ENCODE data around the gene ACY1. TPM values are rescaled to one million over a fixed set of nuclear protein-coding genes. Genes with fewer than 3 reads are reported as not detected.
A peak's percentile ranks its signal among the peaks of the same experiment; 100 is the strongest.

ACY1 gene
- total RNA-seq: 21.1 to 24.5 TPM (median 21.7 TPM) in 3 replicates
- long read RNA-seq, transcript ACY1-215 (15 exons, 1,684 nt): major isoform, 16 of 23 reads
- long read RNA-seq, partial matches to known transcripts: 1 of 23 reads
- long read RNA-seq, other reads (novel, unspliced or antisense): 4 of 23 reads

GRCh38 chr3:51982838-51983577 lies at the start of gene ACY1:
Gene ACY1, plus strand, starts transcription at chr3:51983535. Its CDS starts 530 bp downstream, at chr3:51984065.
- Mint-ChIP-seq H3K27ac (ENCODE audit: unreplicated experiment) (peak within 1 kb of the TSS; percentile 96), H3K27me3 (ENCODE audit: low read depth) (no peaks in the 10 kb centered on the region), H3K4me3 (ENCODE audit: unreplicated experiment) (peak within 1 kb of the TSS; percentile 88), H3K4me1 (ENCODE audit: low read depth) (peaks cover 25% of the 10 kb centered on the region), H3K36me3 (ENCODE audit: low read depth) (no peaks in the 10 kb centered on the region), H3K9me3 (ENCODE audit: low read depth) (no peaks in the 10 kb centered on the region)
- no peak for DNase-seq (ENCODE audit: low spot score)
- TF ChIP-seq, protein P1, sequence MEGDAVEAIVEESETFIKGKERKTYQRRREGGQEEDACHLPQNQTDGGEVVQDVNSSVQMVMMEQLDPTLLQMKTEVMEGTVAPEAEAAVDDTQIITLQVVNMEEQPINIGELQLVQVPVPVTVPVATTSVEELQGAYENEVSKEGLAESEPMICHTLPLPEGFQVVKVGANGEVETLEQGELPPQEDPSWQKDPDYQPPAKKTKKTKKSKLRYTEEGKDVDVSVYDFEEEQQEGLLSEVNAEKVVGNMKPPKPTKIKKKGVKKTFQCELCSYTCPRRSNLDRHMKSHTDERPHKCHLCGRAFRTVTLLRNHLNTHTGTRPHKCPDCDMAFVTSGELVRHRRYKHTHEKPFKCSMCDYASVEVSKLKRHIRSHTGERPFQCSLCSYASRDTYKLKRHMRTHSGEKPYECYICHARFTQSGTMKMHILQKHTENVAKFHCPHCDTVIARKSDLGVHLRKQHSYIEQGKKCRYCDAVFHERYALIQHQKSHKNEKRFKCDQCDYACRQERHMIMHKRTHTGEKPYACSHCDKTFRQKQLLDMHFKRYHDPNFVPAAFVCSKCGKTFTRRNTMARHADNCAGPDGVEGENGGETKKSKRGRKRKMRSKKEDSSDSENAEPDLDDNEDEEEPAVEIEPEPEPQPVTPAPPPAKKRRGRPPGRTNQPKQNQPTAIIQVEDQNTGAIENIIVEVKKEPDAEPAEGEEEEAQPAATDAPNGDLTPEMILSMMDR (IDR thresholded peaks at IDR 0.05): peak; percentile 49

GRCh38 chr3:51934139-51934850 lies 49.0 kb upstream of the ACY1 start:
- H3K9me3 Mint-ChIP-seq (ENCODE audit: low read depth): no peaks in the 10 kb centered on the region
- no peaks in the 10 kb centered on the region for H3K27me3 Mint-ChIP-seq (ENCODE audit: low read depth)
- H3K36me3 Mint-ChIP-seq (ENCODE audit: low read depth): peaks cover 32% of the 10 kb centered on the region
- no peak overlapping the region for H3K27ac Mint-ChIP-seq (ENCODE audit: unreplicated experiment)
- H3K4me3 Mint-ChIP-seq (ENCODE audit: unreplicated experiment): no peak overlapping the region
- TF ChIP-seq, protein P1 (IDR thresholded peaks at IDR 0.05): no peak
- DNase-seq (ENCODE audit: low spot score): no peak
- peaks cover 4% of the 10 kb centered on the region for H3K4me1 Mint-ChIP-seq (ENCODE audit: low read depth)

GRCh38 chr3:51934991-51935885 lies 48.1 kb upstream of the ACY1 start:
- Mint-ChIP-seq H3K36me3 (ENCODE audit: low read depth) (peaks cover 32% of the 10 kb centered on the region), H3K27ac (ENCODE audit: unreplicated experiment) (no peak overlapping the region), H3K4me1 (ENCODE audit: low read depth) (peaks cover 11% of the 10 kb centered on the region), H3K9me3 (ENCODE audit: low read depth) (no peaks in the 10 kb centered on the region), H3K4me3 (ENCODE audit: unreplicated experiment) (no peak overlapping the region), H3K27me3 (ENCODE audit: low read depth) (no peaks in the 10 kb centered on the region)
- no peak for DNase-seq (ENCODE audit: low spot score)
- TF ChIP-seq, protein P1 (IDR thresholded peaks at IDR 0.05): no peak

GRCh38 chr3:51935886-51936755 lies 47.2 kb upstream of the ACY1 start:
- H3K9me3 Mint-ChIP-seq (ENCODE audit: low read depth): no peaks in the 10 kb centered on the region
- H3K4me1 Mint-ChIP-seq (ENCODE audit: low read depth): peaks cover 20% of the 10 kb centered on the region
- H3K4me3 Mint-ChIP-seq (ENCODE audit: unreplicated experiment): no peak overlapping the region
- no peaks in the 10 kb centered on the region for H3K27me3 Mint-ChIP-seq (ENCODE audit: low read depth)
- H3K36me3 Mint-ChIP-seq (ENCODE audit: low read depth): peaks cover 28% of the 10 kb centered on the region
- H3K27ac Mint-ChIP-seq (ENCODE audit: unreplicated experiment): no peak overlapping the region
- TF ChIP-seq, protein P1 (IDR thresholded peaks at IDR 0.05): no peak
- no peak for DNase-seq (ENCODE audit: low spot score)
